Sigmoid colon (tissue), 7 donors: ENCODE measurements around the gene PDE4D. TPM values are rescaled to one million over a fixed set of nuclear protein-coding genes. Genes with fewer than 3 reads are reported as not detected.

Experiments
- DNase-seq: peaks from one replicate; pipeline ENCODE4 v3.0.0-alpha.2; 2019
- H3K27ac ChIP-seq, 4 donors: fragments of 200-600 bp; sonication (generic); one replicate each; pipeline ENCODE4 v1.5.1; 2016 to 2019; ENCODE audit warnings: mild to moderate bottlenecking in 1 of 4
- H3K27me3 ChIP-seq, 3 donors: fragments of 200-600 bp; sonication (generic); one replicate each; pipeline ENCODE4 v1.5.1; 2019; ENCODE audit warnings: mild to moderate bottlenecking in 1 of 3
- H3K36me3 ChIP-seq, 4 donors: fragments of 200-600 bp; sonication (generic); one replicate each; pipeline ENCODE4 v1.5.1; 2016 to 2019
- H3K4me1 ChIP-seq, 4 donors: fragments of 200-600 bp; sonication (generic); one replicate each; pipeline ENCODE4 v1.5.1; 2017 to 2019
- H3K4me3 ChIP-seq, 4 donors: fragments of 200-600 bp; sonication (generic); one replicate each; pipeline ENCODE4 v1.5.1; 2017 to 2019; ENCODE audit warnings: mild to moderate bottlenecking in 2 of 4, moderate library complexity in 1 of 4
- H3K9me3 ChIP-seq, 4 donors: fragments of 200-600 bp in 3 of 4; sonication (generic) in 3 of 4; one replicate each; pipeline versions ENCODE4 v1.5.1 to v1.6.1; 2013 to 2019
- EP300 ChIP-seq, 4 donors: sonication (generic); formaldehyde crosslinking; IDR thresholded peaks; one replicate each; pipeline ENCODE4 v1.6.1; 2017; ENCODE audit warnings: antibody characterized with exemption in 4 of 4
- POLR2A ChIP-seq, 2 donors: fragments of 450-650 bp; IDR thresholded peaks; one replicate each; pipeline ENCODE4 v1.6.1; 2016; ENCODE audit warnings: antibody characterized with exemption in 2 of 2, mild to moderate bottlenecking in 2 of 2, moderate library complexity in 2 of 2
- POLR2AphosphoS5 ChIP-seq, 4 donors: sonication (generic); formaldehyde crosslinking; IDR thresholded peaks; one replicate each; pipeline ENCODE4 v1.6.1; 2017; ENCODE audit warnings: antibody characterized with exemption in 4 of 4
- WGBS, 2 donors: extraction: QIAGEN DNeasy Blood & Tissue Kit; methylation state at CpG; one replicate each; pipeline ENCODE4 v1.1.7; 2013; 5-methylcytosine and 5-hydroxymethylcytosine counted together
- intact Hi-C: fragments of 100-400 bp; cut with DNase I; formaldehyde crosslinking; loops from one replicate; pipeline ENCODE4 v1.15.1; 2023
- polyA plus RNA-seq, 3 donors: library from polyadenylated mRNA; stranded (reverse); fragments of 200-250 nt; gene quantifications; one replicate each; pipeline ENCODE4 v1.2.3, GENCODE V29; 2013
- total RNA-seq, 4 donors: library from RNA; depleted of rRNA; stranded (reverse); fragments of >200 nt; gene quantifications; one replicate each; pipeline ENCODE4 v1.1.0, GENCODE V29; 2016
- TF ChIP-seq, protein P1 (sequence below), 4 experiments: fragments of 450-650 bp in 3 of 4; fragments of 200-600 bp in 1 of 4; IDR thresholded peaks; one replicate each; pipeline ENCODE4 v1.5.1; 2016 to 2019; ENCODE audit warnings: antibody characterized with exemption in 4 of 4, mild to moderate bottlenecking in 3 of 4, moderate library complexity in 2 of 4
- donor health status: healthy with polysubstance abuse.
- donor health status: Bipolar disorder and iron deficiency.
- donor health status: healthy.

The PDE4D gene
- total and polyA plus RNA-seq, 7 donors = 6.0 to 289 (median 169) TPM

DNA sequence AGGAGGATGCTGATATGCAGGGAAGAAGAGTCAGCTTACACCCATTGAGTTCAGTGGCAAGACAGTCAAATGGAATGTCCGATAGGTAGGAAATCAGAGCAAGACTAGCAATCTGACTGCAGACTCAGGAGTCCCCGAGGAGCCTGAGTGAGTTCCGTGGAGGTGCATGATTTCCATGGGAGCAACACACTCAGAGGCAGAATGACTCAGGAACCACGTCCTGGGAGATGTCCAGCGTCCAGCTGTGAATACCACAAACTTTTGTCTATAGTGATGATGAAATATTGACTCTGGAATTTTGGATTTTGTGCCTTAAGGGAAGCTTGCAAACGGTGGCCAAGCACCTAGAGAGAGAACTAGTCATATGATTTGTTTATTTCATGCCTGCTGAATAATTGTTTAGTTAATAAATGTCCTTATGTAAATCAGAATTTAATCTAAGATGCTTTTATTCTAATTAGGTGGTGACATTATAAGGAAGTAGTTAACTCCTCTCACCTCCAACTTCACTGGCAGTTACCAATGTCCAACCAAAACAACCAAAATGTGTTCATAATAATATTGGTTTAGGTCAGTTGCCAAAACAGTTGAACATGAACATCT is 100.4 kb downstream of the PDE4D start:
- no peak overlapping the region for H3K4me3 ChIP-seq
- peaks cover 0 to 62% (median 58%) of the 10 kb centered on the region in 4 donors for H3K4me1 ChIP-seq
- WGBS, 2 donors = 75 to 79% methylated on average over 6 of the region's 6 CpGs
- H3K9me3 ChIP-seq = no peaks in the 10 kb centered on the region
- intact Hi-C loops = no loop called here
- no peaks in the 10 kb centered on the region for H3K36me3 ChIP-seq
- TF ChIP-seq POLR2AphosphoS5 (IDR thresholded peaks at IDR 0.05) (no peak), EP300 (IDR thresholded peaks at IDR 0.05) (no peak), POLR2A (IDR thresholded peaks at IDR 0.05) (no peak)
- TF ChIP-seq, protein P1, sequence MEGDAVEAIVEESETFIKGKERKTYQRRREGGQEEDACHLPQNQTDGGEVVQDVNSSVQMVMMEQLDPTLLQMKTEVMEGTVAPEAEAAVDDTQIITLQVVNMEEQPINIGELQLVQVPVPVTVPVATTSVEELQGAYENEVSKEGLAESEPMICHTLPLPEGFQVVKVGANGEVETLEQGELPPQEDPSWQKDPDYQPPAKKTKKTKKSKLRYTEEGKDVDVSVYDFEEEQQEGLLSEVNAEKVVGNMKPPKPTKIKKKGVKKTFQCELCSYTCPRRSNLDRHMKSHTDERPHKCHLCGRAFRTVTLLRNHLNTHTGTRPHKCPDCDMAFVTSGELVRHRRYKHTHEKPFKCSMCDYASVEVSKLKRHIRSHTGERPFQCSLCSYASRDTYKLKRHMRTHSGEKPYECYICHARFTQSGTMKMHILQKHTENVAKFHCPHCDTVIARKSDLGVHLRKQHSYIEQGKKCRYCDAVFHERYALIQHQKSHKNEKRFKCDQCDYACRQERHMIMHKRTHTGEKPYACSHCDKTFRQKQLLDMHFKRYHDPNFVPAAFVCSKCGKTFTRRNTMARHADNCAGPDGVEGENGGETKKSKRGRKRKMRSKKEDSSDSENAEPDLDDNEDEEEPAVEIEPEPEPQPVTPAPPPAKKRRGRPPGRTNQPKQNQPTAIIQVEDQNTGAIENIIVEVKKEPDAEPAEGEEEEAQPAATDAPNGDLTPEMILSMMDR (IDR thresholded peaks at IDR 0.05) = no peak
- DNase-seq = peak; percentile 92
- H3K27me3 ChIP-seq = no peaks in the 10 kb centered on the region
- H3K27ac ChIP-seq = peak overlapping the region in 3 of 4 donors; percentile 18 to 85 (median 83)

DNA sequence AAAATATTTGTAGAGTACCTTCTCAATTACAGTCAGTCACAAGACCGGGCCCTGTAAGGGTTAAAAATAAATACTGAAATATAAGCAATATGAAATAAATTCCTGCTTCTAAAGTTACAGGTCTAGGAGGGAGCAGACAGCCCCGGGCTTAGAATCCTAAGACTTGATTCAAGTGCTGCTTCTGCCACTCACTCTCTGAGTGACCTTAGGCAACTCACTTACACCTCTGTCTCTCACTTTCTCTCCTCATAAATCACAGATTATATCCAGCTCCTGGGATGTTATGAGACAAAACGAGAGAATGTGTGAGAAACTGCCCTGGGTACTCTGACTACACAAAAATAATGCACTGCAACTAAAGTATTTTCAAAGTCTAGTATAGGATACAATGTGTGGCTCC is 101.9 kb downstream of the PDE4D start:
- peaks cover 0 to 71% (median 64%) of the 10 kb centered on the region in 4 donors for H3K4me1 ChIP-seq
- no peak for TF ChIP-seq POLR2AphosphoS5 (IDR thresholded peaks at IDR 0.05)
- TF ChIP-seq, protein P1 (IDR thresholded peaks at IDR 0.05) = no peak
- TF ChIP-seq POLR2A (IDR thresholded peaks at IDR 0.05) = no peak
- TF ChIP-seq EP300 (IDR thresholded peaks at IDR 0.05) = no peak
- H3K27me3 ChIP-seq = no peaks in the 10 kb centered on the region
- intact Hi-C loops = loop anchor here (2.0 kb wide), 1 partner anchor 109 kb away; no protein-coding TSS in a partner anchor
- no peaks in the 10 kb centered on the region for H3K9me3 ChIP-seq
- H3K27ac ChIP-seq = peak overlapping the region in 3 of 4 donors; percentile 69 to 85 (median 83)
- WGBS, 2 donors = 90 to 92% methylated on average over 3 of the region's 3 CpGs
- no peaks in the 10 kb centered on the region for H3K36me3 ChIP-seq
- DNase-seq = no peak
- H3K4me3 ChIP-seq = no peak overlapping the region

DNA sequence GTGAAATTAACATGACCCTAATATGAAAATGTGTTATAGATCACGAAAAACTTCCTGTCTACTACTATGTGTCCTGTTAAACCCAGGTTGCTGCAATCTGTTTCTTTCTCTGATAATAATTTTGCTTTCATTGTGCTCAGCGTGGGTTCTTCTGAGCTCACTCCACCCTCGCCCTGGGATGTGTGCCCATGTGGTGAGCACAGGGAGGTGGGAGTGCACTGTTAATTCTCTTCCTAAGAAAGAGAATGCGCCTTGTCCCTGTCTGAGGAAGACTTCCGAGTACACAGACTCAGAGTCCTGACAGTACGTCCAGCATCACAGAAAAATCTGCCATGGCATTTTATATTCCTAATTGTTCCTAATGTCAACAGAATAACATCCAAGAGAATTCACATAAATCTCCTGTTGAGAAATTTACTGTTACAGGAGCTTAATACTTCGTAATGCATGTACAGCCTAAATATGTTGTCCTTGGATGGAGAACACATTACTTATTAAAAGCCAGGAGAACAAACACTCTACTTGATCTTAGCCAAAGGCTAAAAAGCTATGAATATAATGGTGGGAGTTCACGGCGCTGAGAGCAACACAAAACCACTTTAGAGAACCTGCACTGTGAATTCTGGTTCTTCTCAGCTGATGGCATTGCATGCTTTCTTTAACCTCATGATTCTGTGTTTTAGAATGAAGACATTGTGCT is 102.6 kb downstream of the PDE4D start:
- no peaks in the 10 kb centered on the region for H3K9me3 ChIP-seq
- H3K4me3 ChIP-seq = peak overlapping the region in 3 of 4 donors; percentile 12 to 26 (median 22)
- intact Hi-C loops = loop anchor here (2.0 kb wide), 1 partner anchor 108 kb away; no protein-coding TSS in a partner anchor
- peaks cover 0 to 76% (median 65%) of the 10 kb centered on the region in 4 donors for H3K4me1 ChIP-seq
- TF ChIP-seq, protein P1 (IDR thresholded peaks at IDR 0.05) = no peak
- TF ChIP-seq POLR2AphosphoS5 (IDR thresholded peaks at IDR 0.05) = peak in 3 of 4 donors; percentile 45 to 66 (median 60)
- peak in 2 of 4 donors; percentile 27 to 65 for TF ChIP-seq EP300 (IDR thresholded peaks at IDR 0.05)
- no peak for TF ChIP-seq POLR2A (IDR thresholded peaks at IDR 0.05)
- DNase-seq = peak; percentile 78
- no peaks in the 10 kb centered on the region for H3K36me3 ChIP-seq
- H3K27me3 ChIP-seq = no peaks in the 10 kb centered on the region
- H3K27ac ChIP-seq = peak overlapping the region; percentile 38 to 85 (median 76)
- WGBS, 2 donors = 81 to 91% methylated on average over 9 of the region's 9 CpGs

DNA sequence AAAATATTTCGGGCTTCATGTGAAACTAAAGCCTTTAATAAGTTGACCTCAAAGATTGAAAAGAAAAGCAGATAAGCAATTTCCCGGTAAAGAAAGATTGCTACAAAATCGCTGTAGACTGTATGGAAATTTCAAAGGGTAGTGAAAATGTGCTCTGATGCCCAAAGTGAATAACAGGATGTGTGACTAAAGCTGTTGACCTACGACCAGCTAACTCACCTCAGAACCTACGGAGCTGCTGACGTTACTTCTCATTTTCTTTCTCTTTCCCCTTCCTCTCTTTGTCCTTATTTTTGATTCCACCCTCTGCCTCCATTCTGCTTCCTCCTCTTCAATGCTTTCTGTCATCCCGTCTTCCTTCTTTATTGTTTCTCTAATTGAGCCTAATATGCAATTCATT is 103.2 kb downstream of the PDE4D start:
- H3K27ac ChIP-seq = peak overlapping the region; percentile 38 to 85 (median 76)
- intact Hi-C loops = loop anchor here (2.0 kb wide), 1 partner anchor 108 kb away; no protein-coding TSS in a partner anchor
- no peaks in the 10 kb centered on the region for H3K27me3 ChIP-seq

DNA sequence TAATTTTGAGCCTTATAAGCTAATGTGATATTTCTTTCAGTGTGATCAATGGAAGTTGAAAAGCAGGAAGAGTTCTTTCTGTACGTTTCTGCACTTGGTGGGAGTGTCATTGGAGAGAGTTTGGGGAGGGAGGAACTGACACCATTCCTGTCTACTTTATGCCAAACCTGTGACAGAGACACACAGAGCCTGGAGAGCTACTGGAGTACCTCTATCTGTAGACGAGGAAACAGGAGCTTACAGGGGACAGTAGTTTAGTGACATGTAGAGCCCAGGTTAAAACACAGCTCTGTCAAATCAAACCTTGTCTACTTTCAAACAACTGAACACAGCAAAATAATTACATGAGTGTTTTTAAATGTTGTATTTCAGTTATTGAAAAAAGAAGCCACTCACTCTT is 103.6 kb downstream of the PDE4D start:
- Histone ChIP-seq H3K27me3 (no peaks in the 10 kb centered on the region), H3K36me3 (no peaks in the 10 kb centered on the region), H3K4me3 (no peak overlapping the region), H3K9me3 (no peaks in the 10 kb centered on the region), H3K4me1 (peaks cover 0 to 76% (median 66%) of the 10 kb centered on the region in 4 donors), H3K27ac (peak overlapping the region in 3 of 4 donors; percentile 69 to 85 (median 83))
- intact Hi-C loops = loop anchor here (2.0 kb wide), 1 partner anchor 107 kb away; no protein-coding TSS in a partner anchor
- TF ChIP-seq, protein P1 (IDR thresholded peaks at IDR 0.05) = no peak
- no peak for TF ChIP-seq EP300 (IDR thresholded peaks at IDR 0.05)
- TF ChIP-seq POLR2A (IDR thresholded peaks at IDR 0.05) = no peak
- no peak for TF ChIP-seq POLR2AphosphoS5 (IDR thresholded peaks at IDR 0.05)
- DNase-seq = no peak
- 56 to 67% methylated on average over 2 of the region's 2 CpGs for WGBS, 2 donors

More for the DNA sequence above, 103.2 kb downstream of the PDE4D start:
- DNase-seq = no peak
- peak overlapping the region in 3 of 4 donors; percentile 12 to 26 (median 22) for H3K4me3 ChIP-seq
- H3K4me1 ChIP-seq = peaks cover 0 to 76% (median 65%) of the 10 kb centered on the region in 4 donors
- H3K9me3 ChIP-seq = no peaks in the 10 kb centered on the region
- TF ChIP-seq POLR2AphosphoS5 (IDR thresholded peaks at IDR 0.05) = peak in 1 of 4 donors; percentile 19
- no peak for TF ChIP-seq POLR2A (IDR thresholded peaks at IDR 0.05)
- WGBS, 2 donors = 57 to 81% methylated on average over 7 of the region's 7 CpGs
- no peaks in the 10 kb centered on the region for H3K36me3 ChIP-seq
